PFSK-1 (cell line): Measurements from ENCODE around the gene FAM13A.

ENCODE experiments used
- FOXP2 ChIP-seq: optimal IDR thresholded peaks from 2 replicates; pipeline ENCODE3; 2011; ENCODE audit warnings: borderline replicate concordance, control low read depth, inconsistent platforms; ENCODE audit not compliant: insufficient read depth; ENCODE audit errors: extremely low read length, extremely low read depth
- POLR2AphosphoS5 ChIP-seq: IDR thresholded peaks from 2 replicates; pipeline ENCODE4 v1.6.1; 2012; ENCODE audit warnings: low read depth, mild to moderate bottlenecking, control low read depth, low read length, moderate library complexity
- REST ChIP-seq, 2 experiments: IDR thresholded peaks; 2 replicates each; pipeline versions ENCODE4 v1.6.1 to v1.8.0; 2011 to 2012; ENCODE audit warnings: low read depth in 2 of 2, low read length in 2 of 2, control low read depth in 1 of 2, inconsistent platforms in 1 of 2, mild to moderate bottlenecking in 1 of 2, moderate library complexity in 1 of 2; ENCODE audit not compliant: insufficient read depth in 1 of 2
- SIN3A ChIP-seq: IDR thresholded peaks from 2 replicates; pipeline ENCODE4 v1.6.1; 2012; ENCODE audit warnings: mild to moderate bottlenecking, low read length, moderate library complexity, borderline replicate concordance; ENCODE audit not compliant: insufficient read depth
- TAF1 ChIP-seq: IDR thresholded peaks from 2 replicates; pipeline ENCODE4 v1.6.1; 2012; ENCODE audit warnings: low read length, control low read depth, borderline replicate concordance; ENCODE audit not compliant: insufficient read depth

FAM13A gene

GRCh38 chr4:88868510-88868909 is 188.5 kb downstream of the FAM13A start:
- TF ChIP-seq TAF1, result no peak
- TF ChIP-seq REST (IDR thresholded peaks at IDR 0.05; ENCODE audit: insufficient read depth in 1 of 2, low read depth in 2 of 2, low read length in 2 of 2), result no peak
- TF ChIP-seq FOXP2, result no peak
- no peak for TF ChIP-seq POLR2AphosphoS5
- TF ChIP-seq SIN3A, result no peak

GRCh38 chr4:88866862-88867550 is 190.0 kb downstream of the FAM13A start:
- no peak for TF ChIP-seq REST (IDR thresholded peaks at IDR 0.05; ENCODE audit: insufficient read depth in 1 of 2, low read depth in 2 of 2, low read length in 2 of 2)
- TF ChIP-seq TAF1, result no peak
- no peak for TF ChIP-seq POLR2AphosphoS5
- no peak for TF ChIP-seq FOXP2
- no peak for TF ChIP-seq SIN3A

GRCh38 chr4:88865466-88865865 is 191.5 kb downstream of the FAM13A start:
- TF ChIP-seq TAF1 (no peak), SIN3A (no peak), FOXP2 (no peak), POLR2AphosphoS5 (no peak), REST (IDR thresholded peaks at IDR 0.05; ENCODE audit: insufficient read depth in 1 of 2, low read depth in 2 of 2, low read length in 2 of 2) (no peak)

- TF ChIP-seq POLR2AphosphoS5 (no peak), FOXP2 (no peak), REST (IDR thresholded peaks at IDR 0.05; ENCODE audit: insufficient read depth in 1 of 2, low read depth in 2 of 2, low read length in 2 of 2) (no peak), SIN3A (no peak), TAF1 (no peak)
Observed at GRCh38 chr4:88865046-88865445, 191.9 kb downstream of the FAM13A start.

- TF ChIP-seq REST (IDR thresholded peaks at IDR 0.05; ENCODE audit: insufficient read depth in 1 of 2, low read depth in 2 of 2, low read length in 2 of 2) (no peak), POLR2AphosphoS5 (no peak), TAF1 (no peak), FOXP2 (no peak), SIN3A (no peak)
Observed at GRCh38 chr4:88860586-88860985, 196.4 kb downstream of the FAM13A start.
